GM19468 (cell line): ENCODE data around the gene AIDA.

Experiments
- ATAC-seq: cut with Tn5 transposase; IDR thresholded peaks from one replicate; pipeline ENCODE4 v1.9.1; 2021; ENCODE audit warnings: mild to moderate bottlenecking, moderate library complexity, moderate number of reproducible peaks; ENCODE audit not compliant: unreplicated experiment; ENCODE audit errors: extremely low read depth

AIDA gene

GRCh38 chr1:222653178-222653827, 59.0 kb downstream of the AIDA start:
- peak; percentile 50 for ATAC-seq

GRCh38 chr1:222652676-222653075, 59.6 kb downstream of the AIDA start:
- no peak for ATAC-seq

- no peak for ATAC-seq
These were observed 67.7 kb downstream of the AIDA start for GRCh38 chr1:222644636-222644980.

GRCh38 chr1:222643938-222644635, 68.2 kb downstream of the AIDA start:
- peak; percentile 92 for ATAC-seq

GRCh38 chr1:222643606-222643937, 68.7 kb downstream of the AIDA start:
- ATAC-seq, result no peak

- no peak for ATAC-seq
These were observed 69.8 kb downstream of the AIDA start for GRCh38 chr1:222642468-222642867.

- ATAC-seq, result no peak
These were observed 70.9 kb downstream of the AIDA start for GRCh38 chr1:222641269-222641948.

GRCh38 chr1:222634180-222635013, 77.9 kb downstream of the AIDA start:
- ATAC-seq, result peak; percentile 84

GRCh38 chr1:222632749-222633148, 79.5 kb downstream of the AIDA start:
- no peak for ATAC-seq

- no peak for ATAC-seq
These were observed 80.6 kb downstream of the AIDA start for GRCh38 chr1:222631611-222632208.

GRCh38 chr1:222629921-222630535, 82.3 kb downstream of the AIDA start:
- ATAC-seq, result no peak

GRCh38 chr1:222627232-222627631, 85.1 kb downstream of the AIDA start:
- no peak for ATAC-seq

GRCh38 chr1:222624214-222624613, 88.1 kb downstream of the AIDA start:
- no peak for ATAC-seq

- no peak for ATAC-seq
These were observed 88.8 kb downstream of the AIDA start for GRCh38 chr1:222623458-222623857.

GRCh38 chr1:222622765-222623164, 89.5 kb downstream of the AIDA start:
- ATAC-seq, result no peak

GRCh38 chr1:222620566-222620965, 91.7 kb downstream of the AIDA start:
- peak; percentile 36 for ATAC-seq

GRCh38 chr1:222618880-222619596, 93.3 kb downstream of the AIDA start:
- no peak for ATAC-seq
